ENCODE measurements around the gene RTP5. TPM values are rescaled to one million over a fixed set of nuclear protein-coding genes. Genes with fewer than 3 reads are reported as not detected.

RTP5 gene
- total and polyA plus RNA-seq, 2 of the 8 experiments (the other 6 are each of a cell fraction or from before 2014, with no cell fraction given): not detected

- TF ChIP-seq HDAC6 (IDR thresholded peaks at IDR 0.05; ENCODE audit: low read depth, low read length): no peak
- no peak for TF ChIP-seq BACH1 (IDR thresholded peaks at IDR 0.05; ENCODE audit: low read length)
- no peak for TF ChIP-seq USF2 (IDR thresholded peaks at IDR 0.05; ENCODE audit: low read length)
- no peak for TF ChIP-seq KDM1A (IDR thresholded peaks at IDR 0.05; ENCODE audit: borderline replicate concordance, low read length)
Observed at GRCh38 chr2:241848761-241849615, 20.5 kb upstream of the RTP5 start (continued).
